Panc1 (cell line): ENCODE results near the gene METTL9.

Source experiments
- CTCF ChIP-seq: fragments of 450-650 bp; IDR thresholded peaks from 2 replicates; pipeline ENCODE4 v1.5.1; 2017; ENCODE audit warnings: mild to moderate bottlenecking
- POLR2AphosphoS5 ChIP-seq: IDR thresholded peaks from 2 replicates; pipeline ENCODE4 v1.6.1; 2012; ENCODE audit warnings: mild to moderate bottlenecking, low read depth, low read length, moderate library complexity
- REST ChIP-seq, 2 experiments: IDR thresholded peaks; 2 replicates each; pipeline ENCODE4 v1.6.1; 2011 to 2012; ENCODE audit warnings: low read depth in 2 of 2, control low read depth in 1 of 2, low read length in 1 of 2, mild to moderate bottlenecking in 1 of 2, moderate library complexity in 1 of 2; ENCODE audit not compliant: insufficient read depth in 1 of 2
- SIN3A ChIP-seq: IDR thresholded peaks from 2 replicates; pipeline ENCODE4 v1.6.1; 2012; ENCODE audit warnings: low read depth, mild to moderate bottlenecking, low read length, moderate library complexity, borderline replicate concordance; ENCODE audit not compliant: insufficient read depth

- TF ChIP-seq CTCF (no peak), POLR2AphosphoS5 (no peak), REST (IDR thresholded peaks at IDR 0.05; ENCODE audit: insufficient read depth in 1 of 2, low read depth in 2 of 2, low read length in 1 of 2) (no peak), SIN3A (no peak)
These were observed 44.4 kb downstream of the METTL9 start for GRCh38 chr16:21643785-21644184.
